Stomach smooth muscle (tissue), 2 donors: ENCODE results near the gene GRIN1.

Source experiments
- H3K27ac ChIP-seq: one replicate; pipeline ENCODE4 v1.7.0; 2013; ENCODE audit warnings: mild to moderate bottlenecking, low read length, inconsistent platforms
- H3K27me3 ChIP-seq, 2 donors: one replicate each; pipeline ENCODE4 v1.7.0; 2013; ENCODE audit warnings: low read length in 2 of 2; ENCODE audit not compliant: insufficient read depth in 2 of 2, control insufficient read depth in 1 of 2
- H3K36me3 ChIP-seq, 2 donors: one replicate each; pipeline ENCODE4 v1.7.0; 2013; ENCODE audit warnings: low read length in 2 of 2; ENCODE audit not compliant: control insufficient read depth in 2 of 2, insufficient read depth in 2 of 2
- H3K4me1 ChIP-seq: one replicate; pipeline ENCODE4 v1.7.0; 2013; ENCODE audit warnings: low read length; ENCODE audit not compliant: control insufficient read depth, insufficient read depth
- H3K4me3 ChIP-seq, 2 donors: one replicate each; pipeline ENCODE4 v1.7.0; 2013; ENCODE audit warnings: low read length in 2 of 2
- H3K9ac ChIP-seq, 2 donors: one replicate each; pipeline ENCODE4 v1.7.0; 2013; ENCODE audit warnings: low read length in 2 of 2, mild to moderate bottlenecking in 1 of 2
- H3K9me3 ChIP-seq, 2 donors: one replicate each; pipeline ENCODE4 v1.7.0; 2013; ENCODE audit warnings: low read length in 2 of 2; ENCODE audit not compliant: control insufficient read depth in 2 of 2
- donor health status: healthy.
- donor health status: Pancreatic carcinoma.

GRIN1 gene

GRCh38 chr9:137141976-137142936, 3.3 kb downstream of the GRIN1 start:
- no peak overlapping the region for H3K9ac ChIP-seq
- no peak overlapping the region for H3K27ac ChIP-seq
- peaks cover 65 to 71% of the 10 kb centered on the region in 2 donors for H3K27me3 ChIP-seq
- peaks cover 4% of the 10 kb centered on the region for H3K4me1 ChIP-seq
- H3K36me3 ChIP-seq = no peaks in the 10 kb centered on the region
- H3K4me3 ChIP-seq = no peak overlapping the region
- H3K9me3 ChIP-seq = no peaks in the 10 kb centered on the region

DNA sequence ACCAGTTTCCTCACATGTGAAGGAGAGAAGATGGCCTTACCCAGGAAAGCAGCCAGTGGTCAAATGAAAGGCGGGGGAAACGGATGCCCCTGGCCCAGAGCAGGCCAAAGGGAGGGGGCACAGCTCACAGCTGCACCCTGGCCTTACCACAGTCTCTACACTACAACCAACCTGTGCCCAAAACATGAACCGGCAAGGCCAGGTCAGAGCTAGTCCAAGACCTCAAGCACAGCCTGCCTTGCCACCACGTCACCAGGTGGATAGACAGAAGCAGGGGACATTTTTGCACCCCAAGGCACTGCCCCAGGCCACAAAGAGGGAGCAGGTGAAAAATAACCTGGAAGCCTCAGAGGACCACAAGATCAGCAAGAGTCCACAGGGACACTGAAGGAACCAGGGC, 4.5 kb downstream of the GRIN1 start:
- Histone ChIP-seq H3K36me3 (no peaks in the 10 kb centered on the region), H3K9me3 (no peaks in the 10 kb centered on the region), H3K4me3 (no peak overlapping the region), H3K27ac (no peak overlapping the region), H3K27me3 (peaks cover 60 to 69% of the 10 kb centered on the region in 2 donors), H3K9ac (no peak overlapping the region), H3K4me1 (peaks cover 4% of the 10 kb centered on the region)

DNA sequence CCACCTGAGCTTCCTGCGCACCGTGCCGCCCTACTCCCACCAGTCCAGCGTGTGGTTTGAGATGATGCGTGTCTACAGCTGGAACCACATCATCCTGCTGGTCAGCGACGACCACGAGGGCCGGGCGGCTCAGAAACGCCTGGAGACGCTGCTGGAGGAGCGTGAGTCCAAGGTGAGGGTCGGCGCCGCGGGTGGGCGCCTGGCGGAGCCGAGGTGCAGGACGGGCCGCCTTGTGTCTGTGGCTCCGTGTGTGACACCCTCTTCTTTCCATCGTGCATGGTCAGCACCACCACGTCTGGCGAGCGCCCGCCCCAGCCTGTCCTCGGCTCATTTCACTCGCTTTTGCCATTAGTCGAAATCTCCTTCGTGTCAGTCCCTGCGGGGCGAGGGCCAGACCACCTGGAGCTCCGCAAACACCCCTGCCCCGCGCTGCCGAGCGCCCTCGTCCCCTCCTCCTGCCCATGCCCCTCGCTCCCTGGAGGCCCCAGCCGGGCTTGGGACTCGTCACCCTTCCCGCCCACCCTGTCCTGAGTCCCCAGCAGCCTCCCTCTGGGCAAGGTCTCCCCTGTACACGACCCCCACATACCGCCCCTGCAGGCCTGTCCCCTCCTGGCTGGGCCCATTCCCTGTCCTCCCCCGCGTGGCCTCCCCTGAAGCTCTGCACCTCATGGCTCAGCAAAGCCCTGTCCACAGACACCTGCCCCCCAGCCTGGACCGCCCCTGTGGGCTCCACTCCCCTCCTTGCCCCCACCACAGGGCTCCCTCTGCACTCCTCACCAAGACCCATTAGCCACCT, 7.0 kb downstream of the GRIN1 start:
- H3K9me3 ChIP-seq = no peaks in the 10 kb centered on the region
- no peak overlapping the region for H3K27ac ChIP-seq
- H3K27me3 ChIP-seq = peaks cover 48 to 50% of the 10 kb centered on the region in 2 donors

DNA sequence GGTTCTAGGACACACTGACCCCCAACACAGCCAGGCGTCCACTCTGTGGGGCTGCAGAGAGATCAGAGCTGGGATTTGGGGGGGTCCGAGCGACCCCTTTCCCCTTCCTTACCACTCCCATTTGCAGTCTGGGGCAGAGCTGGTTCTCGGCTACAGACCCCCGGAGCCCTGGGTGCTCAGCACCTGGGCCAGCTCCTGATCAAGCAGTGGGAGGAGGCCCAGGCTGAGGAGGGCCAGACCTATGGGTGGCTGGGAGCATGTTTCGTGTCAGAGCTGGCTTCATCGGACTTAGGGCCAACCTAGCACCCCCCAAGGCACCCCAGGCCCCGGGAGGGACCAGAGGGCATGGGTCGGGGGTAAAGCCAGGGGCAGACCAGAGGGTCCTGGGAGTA, 7.6 kb downstream of the GRIN1 start:
- Histone ChIP-seq H3K27me3 (peaks cover 42 to 44% of the 10 kb centered on the region in 2 donors), H3K4me1 (no peaks in the 10 kb centered on the region), H3K9ac (no peak overlapping the region), H3K27ac (no peak overlapping the region), H3K4me3 (no peak overlapping the region), H3K36me3 (no peaks in the 10 kb centered on the region), H3K9me3 (no peaks in the 10 kb centered on the region)

More for the DNA sequence above, 7.0 kb downstream of the GRIN1 start:
- Histone ChIP-seq H3K4me1 (no peaks in the 10 kb centered on the region), H3K4me3 (no peak overlapping the region), H3K36me3 (no peaks in the 10 kb centered on the region), H3K9ac (no peak overlapping the region)

- Histone ChIP-seq H3K9me3 (no peaks in the 10 kb centered on the region), H3K4me1 (no peaks in the 10 kb centered on the region), H3K27ac (no peak overlapping the region), H3K36me3 (no peaks in the 10 kb centered on the region), H3K4me3 (no peak overlapping the region), H3K9ac (no peak overlapping the region), H3K27me3 (peaks cover 35 to 39% of the 10 kb centered on the region in 2 donors)
These were observed 8.3 kb downstream of the GRIN1 start for GRCh38 chr9:137147091-137147792.

DNA sequence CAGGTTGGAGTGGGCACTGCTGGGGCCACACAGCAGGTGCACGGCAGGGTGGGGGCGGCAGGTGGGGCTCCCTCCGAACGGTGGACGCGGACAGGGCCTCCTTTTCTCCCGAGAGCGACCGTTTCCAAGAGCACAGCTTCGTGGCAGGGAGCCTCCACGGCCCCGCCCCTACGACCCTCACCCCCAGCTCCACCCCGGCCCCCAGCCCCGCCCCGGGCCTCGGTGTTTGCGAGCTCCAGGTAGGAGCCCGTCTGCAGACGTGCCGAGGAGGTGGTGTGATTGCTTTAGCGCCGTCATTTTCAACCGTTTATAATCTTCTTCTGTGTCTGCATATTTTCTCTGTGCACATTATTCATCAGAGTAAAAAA, 8.8 kb downstream of the GRIN1 start:
- H3K4me3 ChIP-seq = no peak overlapping the region
- peaks cover 29 to 36% of the 10 kb centered on the region in 2 donors for H3K27me3 ChIP-seq
- H3K4me1 ChIP-seq = no peaks in the 10 kb centered on the region
- no peak overlapping the region for H3K27ac ChIP-seq
- no peaks in the 10 kb centered on the region for H3K9me3 ChIP-seq
- H3K36me3 ChIP-seq = no peaks in the 10 kb centered on the region
- no peak overlapping the region for H3K9ac ChIP-seq

GRCh38 chr9:137148242-137148641, 9.3 kb downstream of the GRIN1 start:
- Histone ChIP-seq H3K36me3 (no peaks in the 10 kb centered on the region), H3K9ac (no peak overlapping the region), H3K27ac (no peak overlapping the region), H3K4me3 (no peak overlapping the region), H3K4me1 (no peaks in the 10 kb centered on the region), H3K27me3 (peaks cover 26 to 34% of the 10 kb centered on the region in 2 donors), H3K9me3 (no peaks in the 10 kb centered on the region)

GRCh38 chr9:137148661-137149060, 9.7 kb downstream of the GRIN1 start:
- H3K27me3 ChIP-seq = peaks cover 22 to 33% of the 10 kb centered on the region in 2 donors
- no peaks in the 10 kb centered on the region for H3K36me3 ChIP-seq

GRCh38 chr9:137149363-137149762, 10.4 kb downstream of the GRIN1 start:
- Histone ChIP-seq H3K9me3 (no peaks in the 10 kb centered on the region), H3K4me1 (no peaks in the 10 kb centered on the region), H3K4me3 (no peak overlapping the region), H3K27ac (no peak overlapping the region), H3K27me3 (peaks cover 18 to 29% of the 10 kb centered on the region in 2 donors), H3K36me3 (no peaks in the 10 kb centered on the region), H3K9ac (no peak overlapping the region)

More at GRCh38 chr9:137148661-137149060, 9.7 kb downstream of the GRIN1 start:
- H3K9me3 ChIP-seq = no peaks in the 10 kb centered on the region
- H3K4me3 ChIP-seq = no peak overlapping the region
- no peaks in the 10 kb centered on the region for H3K4me1 ChIP-seq
- no peak overlapping the region for H3K27ac ChIP-seq
- no peak overlapping the region for H3K9ac ChIP-seq

DNA sequence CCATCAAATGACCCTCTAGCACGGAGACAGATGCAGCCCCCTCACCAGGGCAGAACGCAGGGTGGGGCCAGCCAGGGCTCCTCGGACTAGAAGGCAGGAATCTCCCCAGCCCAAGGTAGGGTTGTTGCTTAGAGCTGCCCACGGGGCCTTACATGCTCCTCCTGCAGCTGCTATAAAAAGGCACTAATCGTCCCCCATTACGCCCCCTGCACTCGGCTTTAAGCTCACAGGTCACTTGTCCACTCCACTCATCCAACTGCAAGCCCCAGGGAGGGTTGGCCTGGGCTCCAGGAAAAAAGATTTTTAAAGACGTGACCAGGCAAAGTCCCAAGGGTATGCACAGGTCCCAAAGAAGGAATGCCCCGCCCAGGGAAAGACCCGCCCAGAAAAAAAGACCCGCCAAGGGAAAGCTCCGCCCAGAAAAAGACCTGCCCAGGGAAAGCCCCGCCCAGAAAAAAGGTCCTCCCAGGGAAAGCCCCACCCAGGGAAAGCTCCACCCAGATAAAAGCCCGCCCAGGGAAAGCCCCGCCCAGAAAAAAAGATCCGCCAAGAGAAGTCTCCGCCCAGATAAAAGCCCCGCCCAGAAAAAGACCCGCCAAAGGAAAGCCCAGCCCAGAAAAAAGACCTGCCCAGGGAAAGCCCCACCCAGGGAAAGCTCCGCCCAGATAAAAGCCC, 11.1 kb downstream of the GRIN1 start:
- no peaks in the 10 kb centered on the region for H3K4me1 ChIP-seq
- H3K27ac ChIP-seq = no peak overlapping the region
- H3K27me3 ChIP-seq = peaks cover 20 to 29% of the 10 kb centered on the region in 2 donors
- H3K9me3 ChIP-seq = no peaks in the 10 kb centered on the region
- H3K9ac ChIP-seq = no peak overlapping the region
- no peak overlapping the region for H3K4me3 ChIP-seq
- no peaks in the 10 kb centered on the region for H3K36me3 ChIP-seq
